GM18517 (cell line): ENCODE measurements around the gene B3GAT1.

Experiments
- ATAC-seq: cut with Tn5 transposase; IDR thresholded peaks from one replicate; pipeline ENCODE4 v1.9.1; 2021; ENCODE audit warnings: mild to moderate bottlenecking, moderate library complexity; ENCODE audit not compliant: unreplicated experiment

Gene B3GAT1

DNA sequence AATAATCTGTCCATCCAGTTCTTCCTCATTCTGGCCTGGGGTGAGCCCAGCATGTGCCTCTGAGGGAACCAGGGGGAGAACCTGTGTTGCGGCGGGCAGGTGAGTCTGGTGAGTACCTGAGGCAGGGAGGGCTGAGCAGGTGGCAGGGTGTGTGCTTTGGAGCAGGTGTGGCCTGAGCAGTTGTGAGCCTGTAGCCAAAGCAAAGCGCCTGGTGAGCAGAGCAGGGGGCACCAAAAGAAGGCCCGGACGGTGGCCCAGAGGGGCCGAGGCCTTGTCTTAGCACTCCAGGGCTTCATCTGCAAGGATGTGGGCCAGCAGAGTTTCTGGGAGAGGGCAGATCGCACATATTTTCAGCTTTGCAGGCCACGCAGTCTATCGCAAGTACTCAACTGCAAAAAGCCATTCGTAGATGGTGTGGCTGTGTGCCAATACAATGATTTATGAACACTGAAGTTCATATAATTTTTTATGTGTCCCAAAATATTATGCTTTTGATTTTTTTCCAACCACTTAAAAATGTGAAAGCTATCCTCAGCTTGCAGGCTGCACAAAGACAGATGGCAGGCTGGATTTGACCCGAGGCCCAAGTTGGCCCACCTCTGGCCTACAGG is 71.6 kb downstream of the B3GAT1 start:
- no peak for ATAC-seq

DNA sequence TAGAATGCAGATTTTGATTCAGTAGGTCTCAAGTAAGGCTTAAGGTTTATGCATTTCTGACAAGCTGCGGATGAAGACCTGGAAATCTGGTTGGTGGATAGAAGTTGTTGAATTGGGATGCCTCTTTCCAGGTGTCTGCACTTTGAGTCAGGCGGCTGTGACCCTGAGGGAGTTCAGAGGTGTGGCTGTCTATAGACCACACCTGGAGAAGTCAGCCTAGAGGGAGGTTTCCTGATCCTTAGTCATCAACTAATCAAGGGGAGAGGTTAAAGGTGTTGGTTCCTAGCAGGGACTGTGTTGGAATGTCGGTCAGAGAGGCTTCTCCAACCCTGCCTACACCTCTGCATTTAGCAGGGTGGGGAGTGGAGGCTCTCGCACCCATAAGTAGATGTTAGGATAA is 72.3 kb downstream of the B3GAT1 start:
- ATAC-seq: no peak

DNA sequence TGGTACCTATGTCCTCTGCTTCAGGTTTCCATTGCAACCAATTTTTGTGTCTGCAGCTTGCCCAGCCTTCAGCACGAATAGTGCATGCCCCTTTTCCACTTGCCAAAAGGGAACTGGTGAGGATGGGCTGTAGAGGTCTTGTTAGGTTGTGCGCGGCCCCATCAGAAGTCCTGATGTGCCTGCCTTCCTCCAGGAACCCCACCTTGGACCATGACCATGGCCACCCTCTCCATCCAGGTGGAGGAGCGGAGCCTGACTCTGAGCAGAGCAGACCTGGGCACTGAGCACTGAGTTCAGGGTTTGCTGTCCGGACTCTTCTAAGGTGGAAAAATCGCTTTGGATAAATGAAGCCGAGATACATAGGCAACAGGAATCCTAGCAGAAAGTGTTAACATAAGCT is 73.4 kb downstream of the B3GAT1 start:
- no peak for ATAC-seq

DNA sequence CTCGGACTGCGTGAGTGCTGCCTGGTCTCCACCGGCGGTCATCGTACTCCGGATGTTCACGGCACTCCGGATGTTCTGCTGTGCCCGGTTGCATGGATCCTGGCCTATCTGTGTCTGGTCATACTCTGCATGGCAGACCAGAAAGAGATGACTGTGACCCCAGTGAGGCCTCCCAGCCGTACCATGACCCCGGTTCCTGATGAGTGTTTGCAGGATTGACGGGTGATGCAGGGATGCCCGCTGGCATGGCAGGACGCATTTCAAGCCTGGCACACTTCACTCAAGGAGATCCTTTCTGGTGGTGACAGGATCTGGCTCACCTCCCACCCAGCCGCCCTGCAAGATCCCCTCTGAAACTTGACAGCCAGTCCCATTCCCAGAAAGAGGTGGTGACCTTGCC is 74.0 kb downstream of the B3GAT1 start:
- ATAC-seq: no peak

DNA sequence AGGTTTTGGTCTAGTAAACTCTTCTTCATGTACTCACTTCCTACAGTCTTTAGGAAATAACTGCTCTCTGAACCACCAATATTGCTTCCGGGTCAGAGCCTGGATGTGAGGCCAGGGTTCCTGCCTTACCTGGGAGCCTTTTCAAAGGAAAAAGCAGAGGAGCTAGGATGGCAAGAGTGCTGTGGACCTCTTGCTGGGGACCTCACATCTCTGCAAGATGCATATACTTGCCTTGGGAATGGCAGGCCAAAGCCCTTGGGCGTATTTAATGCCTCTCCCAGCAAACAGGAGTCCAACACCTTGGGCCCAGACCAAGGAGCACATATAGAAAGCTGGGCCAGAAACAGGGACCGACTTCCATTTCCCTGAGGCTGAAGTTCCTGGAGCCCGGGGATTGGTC is 75.0 kb downstream of the B3GAT1 start:
- no peak for ATAC-seq

DNA sequence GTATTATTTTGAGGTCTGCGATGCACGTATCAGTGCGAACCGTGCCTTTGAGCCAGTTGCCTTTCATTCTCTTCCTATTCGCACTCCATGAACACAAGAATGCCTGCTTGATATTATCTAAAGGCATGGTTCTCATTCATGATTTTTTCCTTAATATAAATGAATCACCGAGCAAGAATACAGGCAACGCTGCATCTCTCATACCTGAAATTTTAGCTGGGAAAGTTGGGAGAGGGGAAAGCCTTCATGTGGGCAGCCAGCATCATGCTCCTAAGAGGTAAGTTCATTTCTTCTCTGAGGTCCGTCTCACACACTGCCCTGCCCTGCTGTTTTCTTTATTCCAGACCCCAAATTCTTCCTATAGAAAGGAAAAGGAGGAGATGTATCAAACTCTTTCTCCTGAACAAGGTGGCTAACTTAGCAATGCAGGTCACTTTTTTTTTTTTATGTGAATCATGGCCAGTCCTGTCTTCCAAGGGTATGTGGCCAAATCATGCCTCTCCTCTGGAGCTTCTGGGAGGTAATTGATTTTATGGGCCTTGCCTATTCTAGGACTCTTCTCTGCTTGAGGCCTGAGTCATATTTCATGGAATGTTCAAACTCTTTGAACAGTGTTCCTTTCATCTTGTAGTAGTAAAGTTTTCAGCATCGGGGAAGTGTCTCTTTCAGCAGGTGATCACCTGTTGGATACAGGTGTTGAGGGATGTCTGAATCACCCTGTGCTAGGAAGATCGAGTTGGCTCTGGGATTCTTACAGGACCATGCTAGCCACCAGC is 77.1 kb downstream of the B3GAT1 start:
- ATAC-seq: no peak

DNA sequence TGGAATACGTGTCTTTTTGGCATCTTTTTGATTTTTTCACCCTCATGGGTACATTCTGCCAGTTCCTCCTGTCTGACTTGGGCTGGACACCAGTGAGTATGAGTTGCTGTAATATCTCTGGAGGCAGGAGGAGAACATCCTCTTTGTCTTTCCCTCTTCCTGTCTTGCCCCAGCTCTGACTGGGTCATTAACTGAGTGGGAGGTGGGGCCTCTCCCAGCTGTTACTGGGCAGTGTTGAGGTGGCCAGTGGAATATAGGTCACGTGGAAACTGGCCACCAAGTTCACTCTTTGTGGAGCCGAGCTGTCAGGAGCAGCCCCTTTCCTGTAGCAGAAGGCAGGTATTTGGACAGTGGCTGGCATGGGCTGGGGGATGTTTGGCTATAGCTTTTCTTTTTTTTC is 78.1 kb downstream of the B3GAT1 start:
- ATAC-seq: no peak

DNA sequence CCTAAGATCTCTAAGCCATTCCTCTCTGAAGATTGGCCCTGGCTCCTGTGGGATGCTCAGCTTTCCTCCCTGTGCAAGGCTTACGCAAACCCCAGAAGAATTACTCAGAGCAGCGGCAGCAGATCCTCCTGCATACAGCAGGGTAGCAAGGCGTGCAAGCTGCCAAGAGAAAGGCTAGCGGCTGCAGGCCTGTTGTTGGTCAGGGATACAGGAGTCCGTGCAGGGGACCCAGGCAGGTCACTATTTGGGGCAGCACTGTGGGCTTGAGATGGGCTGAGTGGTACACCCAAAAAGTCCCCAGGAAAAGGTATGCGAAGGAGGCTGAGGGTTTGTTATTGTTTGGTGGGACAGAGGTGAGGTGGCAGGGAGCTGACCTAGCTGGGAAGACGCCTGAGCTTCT is 78.7 kb downstream of the B3GAT1 start:
- no peak for ATAC-seq

DNA sequence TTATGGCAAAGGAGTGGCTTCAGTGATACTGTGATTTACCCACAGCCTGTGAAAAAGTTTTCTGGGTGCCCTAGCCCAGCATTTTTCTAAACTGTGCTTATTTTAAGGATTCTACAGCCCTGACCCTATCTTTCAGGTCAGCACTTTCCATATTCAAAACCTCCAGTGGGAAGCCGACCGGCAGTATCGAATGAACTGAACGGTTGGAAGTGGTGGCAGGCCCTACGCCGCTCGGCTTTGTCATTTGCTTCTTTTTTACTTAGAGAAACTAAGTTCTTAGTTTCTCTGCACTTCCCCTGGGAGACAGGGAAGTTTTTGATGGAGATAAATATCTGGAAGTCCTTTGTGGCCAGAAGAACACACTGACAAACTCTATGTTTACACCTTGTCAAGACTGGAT is 79.3 kb downstream of the B3GAT1 start:
- no peak for ATAC-seq

DNA sequence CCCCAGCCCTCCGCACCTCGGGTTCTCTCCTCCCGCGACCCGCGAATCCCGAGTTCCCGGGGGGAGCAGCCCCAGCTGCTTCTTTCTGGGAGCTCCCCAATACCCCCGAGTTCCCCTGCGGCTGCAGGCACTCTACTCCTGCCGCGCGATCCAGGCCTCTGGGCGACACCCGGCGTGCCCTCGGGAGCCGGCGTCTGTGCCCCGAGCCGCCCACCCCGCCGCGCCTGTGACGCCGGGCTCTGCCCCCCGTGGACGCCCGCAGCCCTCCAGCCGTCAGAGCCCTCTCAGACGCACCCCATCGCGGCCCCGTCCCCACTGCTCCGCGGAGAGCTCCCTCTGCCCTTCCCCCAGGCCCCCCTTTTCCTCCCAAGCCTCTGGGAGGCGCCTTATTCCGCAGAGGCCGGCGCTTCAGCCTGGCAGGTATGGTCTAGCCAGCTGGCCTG is 79.8 kb downstream of the B3GAT1 start:
- ATAC-seq: no peak

DNA sequence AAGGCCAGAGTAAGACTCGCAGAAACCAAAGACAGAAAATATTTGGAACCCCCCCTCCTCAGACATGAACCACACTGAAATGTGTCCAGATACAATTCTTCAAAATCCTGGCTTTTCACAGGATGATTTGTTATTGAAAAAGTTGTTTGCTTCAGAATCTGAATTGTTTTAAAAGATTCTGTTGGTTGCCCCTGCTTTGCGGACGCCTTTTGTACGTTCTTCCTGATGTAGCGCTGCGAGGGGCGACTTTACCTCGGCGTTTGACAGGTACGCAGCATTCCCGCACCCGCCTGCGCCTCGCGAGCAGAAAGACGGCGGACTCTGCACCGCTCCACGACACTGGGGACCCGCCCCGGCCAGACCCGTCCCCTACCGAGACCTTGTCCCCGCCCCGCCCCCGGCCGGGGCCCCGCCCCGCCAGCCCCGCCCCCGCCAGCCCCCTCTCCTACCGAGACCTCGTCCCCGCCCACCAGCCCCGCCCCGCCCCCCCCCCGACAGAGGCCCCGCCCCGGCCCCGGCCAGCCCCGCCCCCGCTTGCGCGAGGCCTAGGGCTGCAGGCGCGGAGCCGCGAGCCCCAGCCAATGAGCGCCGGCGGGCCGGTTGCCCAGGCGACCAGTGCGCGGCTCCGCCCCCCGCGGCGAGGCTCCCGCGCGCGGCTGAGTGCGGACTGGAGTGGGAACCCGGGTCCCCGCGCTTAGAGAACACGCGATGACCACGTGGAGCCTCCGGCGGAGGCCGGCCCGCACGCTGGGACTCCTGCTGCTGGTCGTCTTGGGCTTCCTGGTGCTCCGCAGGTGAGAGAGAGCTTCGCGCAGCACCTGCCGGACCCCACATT is 80.5 kb downstream of the B3GAT1 start, which contains the start of gene GLB1L2:
GLB1L2 (plus strand) TSS at position 635 of the 835 bp plus-strand sequence; CDS start at position 709, 74 bp downstream.
- ATAC-seq: no peak

DNA sequence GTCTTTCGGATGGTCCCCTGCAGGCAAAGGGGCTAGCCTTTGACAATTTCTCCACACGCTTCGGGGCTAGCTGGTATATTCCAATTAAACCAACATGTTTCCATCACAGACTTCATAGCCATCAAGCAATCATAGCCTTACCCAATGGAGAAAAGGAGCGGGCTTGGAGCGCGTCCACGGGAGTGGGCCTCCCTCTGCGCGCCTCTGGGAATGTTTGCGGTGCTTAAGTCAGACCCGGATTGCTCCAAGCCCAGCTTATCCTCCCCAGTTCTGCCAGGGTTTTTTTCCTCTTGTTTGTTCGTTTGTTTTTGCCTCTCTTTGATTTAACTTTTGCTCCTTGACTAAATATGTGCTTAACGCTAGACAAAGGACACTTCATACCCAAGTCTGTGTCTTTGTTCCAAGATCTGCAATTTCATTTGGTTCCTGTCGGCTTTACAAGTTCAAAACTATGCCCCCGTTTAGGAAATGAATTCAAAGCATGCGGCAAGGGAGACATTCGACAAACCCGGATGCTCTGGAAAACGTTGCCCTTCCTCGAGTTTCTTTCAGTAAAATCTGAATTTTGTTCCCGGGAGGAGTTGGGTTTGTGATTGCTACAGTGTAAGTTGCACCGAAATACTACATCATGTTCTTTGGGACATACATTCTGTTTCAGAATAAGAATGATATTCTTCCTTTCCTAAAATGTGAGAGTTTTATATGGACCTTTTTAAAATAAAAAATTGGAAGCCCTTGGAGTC is 81.3 kb downstream of the B3GAT1 start:
- ATAC-seq: no peak
